Mucosa of stomach (tissue), 1 donor: ENCODE measurements around the gene TRIM44.

Experiments used
- H3K27me3 ChIP-seq: one replicate; pipeline ENCODE4 v1.7.0; 2013; ENCODE audit warnings: mild to moderate bottlenecking, low read length; ENCODE audit not compliant: control insufficient read depth, insufficient read depth
- H3K36me3 ChIP-seq: one replicate; pipeline ENCODE4 v1.7.0; 2013; ENCODE audit warnings: low read length; ENCODE audit not compliant: control insufficient read depth, insufficient read depth
- H3K4me1 ChIP-seq: one replicate; pipeline ENCODE4 v1.7.0; 2013; ENCODE audit warnings: mild to moderate bottlenecking, low read length; ENCODE audit not compliant: control insufficient read depth, insufficient read depth
- H3K4me3 ChIP-seq: one replicate; pipeline ENCODE4 v1.7.0; 2013; ENCODE audit warnings: low read length
- H3K9ac ChIP-seq: one replicate; pipeline ENCODE4 v1.7.0; 2013; ENCODE audit warnings: mild to moderate bottlenecking, low read length, moderate library complexity
- H3K9me3 ChIP-seq: one replicate; pipeline ENCODE4 v1.7.0; 2013; ENCODE audit warnings: mild to moderate bottlenecking, low read length, moderate library complexity; ENCODE audit not compliant: control insufficient read depth
- donor health status: Pancreatic carcinoma.

Gene TRIM44

GRCh38 chr11:35779409-35779808 lies 116.8 kb downstream of the TRIM44 start:
- no peaks in the 10 kb centered on the region for H3K36me3 ChIP-seq
- H3K4me3 ChIP-seq, result no peak overlapping the region
- no peaks in the 10 kb centered on the region for H3K9me3 ChIP-seq

GRCh38 chr11:35780951-35781860 lies 118.6 kb downstream of the TRIM44 start:
- no peak overlapping the region for H3K4me3 ChIP-seq
- no peaks in the 10 kb centered on the region for H3K9me3 ChIP-seq
- no peaks in the 10 kb centered on the region for H3K4me1 ChIP-seq
- H3K9ac ChIP-seq, result no peak overlapping the region
- no peaks in the 10 kb centered on the region for H3K27me3 ChIP-seq
- no peaks in the 10 kb centered on the region for H3K36me3 ChIP-seq

More at GRCh38 chr11:35779409-35779808, 116.8 kb downstream of the TRIM44 start:
- Histone ChIP-seq H3K9ac (no peak overlapping the region), H3K27me3 (no peaks in the 10 kb centered on the region), H3K4me1 (no peaks in the 10 kb centered on the region)

GRCh38 chr11:35781861-35782470 lies 119.4 kb downstream of the TRIM44 start:
- H3K4me3 ChIP-seq, result no peak overlapping the region
- H3K4me1 ChIP-seq, result no peaks in the 10 kb centered on the region
- no peak overlapping the region for H3K9ac ChIP-seq

GRCh38 chr11:35783809-35784208 lies 121.2 kb downstream of the TRIM44 start:
- H3K27me3 ChIP-seq, result no peaks in the 10 kb centered on the region
- no peak overlapping the region for H3K9ac ChIP-seq
- H3K4me3 ChIP-seq, result no peak overlapping the region
- H3K4me1 ChIP-seq, result no peaks in the 10 kb centered on the region
- no peaks in the 10 kb centered on the region for H3K36me3 ChIP-seq
- no peaks in the 10 kb centered on the region for H3K9me3 ChIP-seq

More at GRCh38 chr11:35781861-35782470, 119.4 kb downstream of the TRIM44 start:
- Histone ChIP-seq H3K27me3 (no peaks in the 10 kb centered on the region), H3K36me3 (no peaks in the 10 kb centered on the region), H3K9me3 (no peaks in the 10 kb centered on the region)

- Histone ChIP-seq H3K4me1 (no peaks in the 10 kb centered on the region), H3K9ac (no peak overlapping the region), H3K9me3 (no peaks in the 10 kb centered on the region), H3K36me3 (no peaks in the 10 kb centered on the region), H3K27me3 (no peaks in the 10 kb centered on the region), H3K4me3 (no peak overlapping the region)
Measured at GRCh38 chr11:35784699-35785098, 122.1 kb downstream of the TRIM44 start.

GRCh38 chr11:35785287-35786167 lies 123.0 kb downstream of the TRIM44 start:
- H3K36me3 ChIP-seq, result no peaks in the 10 kb centered on the region

GRCh38 chr11:35786188-35786587 lies 123.6 kb downstream of the TRIM44 start:
- H3K36me3 ChIP-seq, result no peaks in the 10 kb centered on the region
- H3K27me3 ChIP-seq, result no peaks in the 10 kb centered on the region
- H3K9ac ChIP-seq, result no peak overlapping the region
- no peak overlapping the region for H3K4me3 ChIP-seq
- no peaks in the 10 kb centered on the region for H3K9me3 ChIP-seq
- no peaks in the 10 kb centered on the region for H3K4me1 ChIP-seq

More at GRCh38 chr11:35785287-35786167, 123.0 kb downstream of the TRIM44 start:
- Histone ChIP-seq H3K4me3 (no peak overlapping the region), H3K9ac (no peak overlapping the region), H3K27me3 (no peaks in the 10 kb centered on the region), H3K9me3 (no peaks in the 10 kb centered on the region), H3K4me1 (no peaks in the 10 kb centered on the region)

- Histone ChIP-seq H3K9ac (no peak overlapping the region), H3K9me3 (no peaks in the 10 kb centered on the region), H3K4me3 (no peak overlapping the region), H3K4me1 (no peaks in the 10 kb centered on the region), H3K36me3 (no peaks in the 10 kb centered on the region), H3K27me3 (no peaks in the 10 kb centered on the region)
Measured at GRCh38 chr11:35787013-35787504, 124.5 kb downstream of the TRIM44 start.

- no peaks in the 10 kb centered on the region for H3K9me3 ChIP-seq
- H3K9ac ChIP-seq, result no peak overlapping the region
- no peak overlapping the region for H3K4me3 ChIP-seq
- H3K4me1 ChIP-seq, result no peaks in the 10 kb centered on the region
- H3K36me3 ChIP-seq, result no peaks in the 10 kb centered on the region
- H3K27me3 ChIP-seq, result no peaks in the 10 kb centered on the region
Measured at GRCh38 chr11:35787626-35788025, 125.1 kb downstream of the TRIM44 start.

GRCh38 chr11:35791088-35791958 lies 128.7 kb downstream of the TRIM44 start:
- no peaks in the 10 kb centered on the region for H3K4me1 ChIP-seq
- H3K4me3 ChIP-seq, result no peak overlapping the region

More at GRCh38 chr11:35791088-35791958, 128.7 kb downstream of the TRIM44 start:
- no peak overlapping the region for H3K9ac ChIP-seq
- no peaks in the 10 kb centered on the region for H3K9me3 ChIP-seq
- H3K27me3 ChIP-seq, result no peaks in the 10 kb centered on the region
- H3K36me3 ChIP-seq, result no peaks in the 10 kb centered on the region
